SK-N-SH (cell line): Measurements from ENCODE around the gene AZIN2. TPM values are rescaled to one million over a fixed set of nuclear protein-coding genes. Genes with fewer than 3 reads are reported as not detected.

Experiments used
- CTCF ChIA-PET: fragments of 300-600, 350-600 bp; formaldehyde crosslinking; extraction: SDS; loops from one replicate; lab custom pipeline; 2021; lab: Yijun Ruan, JAX
- POLR2A ChIA-PET: fragments of 350-600 bp; sonication (Branson Sonifier 250); formaldehyde crosslinking; extraction: SDS; loops from one replicate; lab custom pipeline; 2020; ENCODE audit warnings: antibody characterized with exemption, inconsistent platforms; lab: Yijun Ruan, JAX
- DNase-seq: peaks from one replicate; pipeline ENCODE4 v3.0.0; 2012
- H2AFZ ChIP-seq: fragments of 200-600 bp; sonication (generic); 2 replicates; pipeline ENCODE4 v1.8.1; 2016; ENCODE audit warnings: antibody characterized with exemption, mild to moderate bottlenecking, low read depth
- H3F3A ChIP-seq: fragments of 200-600 bp; sonication (generic); replicated peaks from 2 replicates; pipeline ENCODE3; 2016; ENCODE audit warnings: antibody characterized with exemption, mild to moderate bottlenecking; ENCODE audit not compliant: insufficient read depth
- H3K27ac ChIP-seq, 2 experiments: fragments of 200-500 bp in 1 of 2; fragments of 200-600 bp in 1 of 2; sonication (Bioruptor generic) in 1 of 2; sonication (generic), shearing (Covaris generic) in 1 of 2; 2 replicates each; pipeline versions ENCODE4 v1.5.1 to v1.6.1; 2014 to 2016; ENCODE audit warnings: low read depth in 2 of 2, inconsistent platforms in 1 of 2, low read length in 1 of 2, mild to moderate bottlenecking in 1 of 2, mixed read lengths in 1 of 2
- H3K27me3 ChIP-seq: fragments of 200-600 bp; sonication (generic), shearing (Covaris generic); 2 replicates; pipeline ENCODE4 v1.6.1; 2016; ENCODE audit warnings: mixed run types; ENCODE audit not compliant: insufficient read depth
- H3K36me3 ChIP-seq, 2 experiments: fragments of 200-500 bp in 1 of 2; fragments of 200-600 bp in 1 of 2; sonication (Bioruptor generic) in 1 of 2; sonication (generic) in 1 of 2; replicated peaks in 1 of 2; 2 replicates each; pipeline versions ENCODE3 to v1.5.1; 2014 to 2016; ENCODE audit warnings: low read length in 1 of 2, mild to moderate bottlenecking in 1 of 2; ENCODE audit not compliant: insufficient read depth in 2 of 2, control insufficient read depth in 1 of 2
- H3K4me1 ChIP-seq, 2 experiments: fragments of 200-500 bp in 1 of 2; fragments of 200-600 bp in 1 of 2; sonication (Bioruptor generic) in 1 of 2; sonication (generic), shearing (Covaris generic) in 1 of 2; 2 replicates each; pipeline versions ENCODE4 v1.5.1 to v1.6.1; 2014 to 2016; ENCODE audit warnings: low read depth in 1 of 2, low read length in 1 of 2, mixed run types in 1 of 2; ENCODE audit not compliant: insufficient read depth in 2 of 2, control insufficient read depth in 1 of 2
- H3K4me2 ChIP-seq: fragments of 200-600 bp; sonication (generic), shearing (Covaris generic); 2 replicates; pipeline ENCODE4 v1.6.1; 2017; ENCODE audit warnings: mixed run types
- H3K4me3 ChIP-seq, 2 experiments: fragments of 200-500 bp in 1 of 2; fragments of 200-600 bp in 1 of 2; sonication (Bioruptor generic) in 1 of 2; sonication (generic), shearing (Covaris generic) in 1 of 2; 2 replicates each; pipeline versions ENCODE4 v1.5.1 to v1.8.1; 2014 to 2016; ENCODE audit warnings: low read depth in 2 of 2, inconsistent platforms in 1 of 2, low read length in 1 of 2, mild to moderate bottlenecking in 1 of 2, mixed read lengths in 1 of 2, moderate library complexity in 1 of 2
- H3K79me2 ChIP-seq: fragments of 200-600 bp; sonication (generic); 2 replicates; pipeline ENCODE4 v1.8.1; 2017; ENCODE audit warnings: mild to moderate bottlenecking; ENCODE audit not compliant: insufficient read depth
- H3K9ac ChIP-seq: fragments of 200-600 bp; sonication (generic); 2 replicates; pipeline ENCODE4 v1.6.1; 2017; ENCODE audit warnings: mixed run types
- H3K9me2 ChIP-seq: fragments of 200-600 bp; sonication (generic); 2 replicates; pipeline ENCODE4 v1.6.1; 2017; ENCODE audit warnings: mixed run types
- H3K9me3 ChIP-seq: fragments of 200-600 bp; sonication (generic); 2 replicates; pipeline ENCODE4 v1.6.1; 2017; ENCODE audit warnings: mixed run types, mild to moderate bottlenecking, moderate library complexity
- H4K20me1 ChIP-seq: fragments of 200-600 bp; sonication (generic); 2 replicates; pipeline ENCODE4 v1.6.1; 2017; ENCODE audit warnings: mild to moderate bottlenecking, mixed run types; ENCODE audit not compliant: insufficient read depth
- CTCF ChIP-seq: fragments of 200-600 bp; sonication (generic); IDR thresholded peaks from 2 replicates; pipeline ENCODE4 v1.6.1; 2017; ENCODE audit warnings: antibody characterized with exemption, mild to moderate bottlenecking, moderate library complexity
- EP300 ChIP-seq, 2 experiments: IDR thresholded peaks; 2 replicates each; pipeline versions ENCODE4 v1.4.0 to v1.6.1; 2012; ENCODE audit warnings: borderline replicate concordance in 1 of 2, low read depth in 1 of 2, low read length in 1 of 2
- FOSL2 ChIP-seq: IDR thresholded peaks from 2 replicates; pipeline ENCODE4 v1.4.0; 2012; ENCODE audit warnings: low read depth, mild to moderate bottlenecking, moderate library complexity, borderline replicate concordance
- FOXM1 ChIP-seq: IDR thresholded peaks from 2 replicates; pipeline ENCODE4 v1.4.0; 2012; ENCODE audit warnings: low read depth, mild to moderate bottlenecking
- NRF1 ChIP-seq: IDR thresholded peaks from 2 replicates; pipeline ENCODE4 v1.6.1; 2012; ENCODE audit warnings: low read depth, mild to moderate bottlenecking, low read length
- PBX3 ChIP-seq: IDR thresholded peaks from 2 replicates; pipeline ENCODE4; 2012
- RAD21 ChIP-seq: IDR thresholded peaks from 2 replicates; pipeline ENCODE4 v1.6.1; 2012; ENCODE audit warnings: mild to moderate bottlenecking, low read length
- RCOR1 ChIP-seq: fragments of 150-350 bp; IDR thresholded peaks from 2 replicates; pipeline ENCODE4 v1.6.1; 2017; ENCODE audit warnings: antibody characterized with exemption, low read length
- RFX5 ChIP-seq: IDR thresholded peaks from 2 replicates; pipeline ENCODE4 v1.6.1; 2012; ENCODE audit warnings: mild to moderate bottlenecking, improper control_type of control experiment, low read length
- SIN3A ChIP-seq: IDR thresholded peaks from 2 replicates; pipeline ENCODE4 v1.6.1; 2012; ENCODE audit warnings: low read depth, mild to moderate bottlenecking, low read length, moderate library complexity, borderline replicate concordance
- TAF1 ChIP-seq: IDR thresholded peaks from 2 replicates; pipeline ENCODE4 v1.6.1; 2012; ENCODE audit warnings: low read depth, mild to moderate bottlenecking, low read length, moderate library complexity, borderline replicate concordance
- ZBTB33 ChIP-seq: IDR thresholded peaks from 2 replicates; pipeline ENCODE4 v1.4.0; 2012; ENCODE audit warnings: low read depth, borderline replicate concordance
- WGBS: methylation state at CpG from one replicate; pipeline ENCODE4 v1.1.6; 2017; ENCODE audit warnings: low lambda C conversion rate; 5-methylcytosine and 5-hydroxymethylcytosine counted together
- polyA plus RNA-seq, 3 experiments: library from polyadenylated mRNA; depleted of rRNA; stranded (reverse); fragments of >200 nt; gene quantifications; 2 replicates each; pipeline ENCODE4 v1.2.3, GENCODE V29; 2012

Gene AZIN2
- polyA plus RNA-seq, 1 of the 3 experiments (the other 2 are of a cell fraction) = 17.8 TPM

- Histone ChIP-seq H3K9ac (no peak overlapping the region), H3F3A (no peaks in the 10 kb centered on the region), H3K27me3 (no peaks in the 10 kb centered on the region), H3K4me2 (no peak overlapping the region), H3K4me3 (no peak overlapping the region)
- WGBS = 89% methylated on average over 7 of the region's 8 CpGs
- CTCF ChIA-PET = interaction anchor here (0.6 to 3.2 kb wide), 11 partner anchors 8 to 334 kb away, joined by 3 to 10 read pairs (median 5); partner anchors contain the start of gene TRIM62
- DNase-seq = peak; percentile 46
- POLR2A ChIA-PET = interaction anchor here (1.6 kb wide), 1 partner anchor 11 kb away, joined by 5 read pairs; no protein-coding TSS in a partner anchor
- peak; percentile 18; the same call in 1 of the 2 replicates for TF ChIP-seq RAD21
- no peak for TF ChIP-seq RCOR1
- no peak for TF ChIP-seq RFX5
- TF ChIP-seq FOSL2 = no peak
- peak; percentile 10; the same call in 1 of the 2 replicates for TF ChIP-seq CTCF
- no peak for TF ChIP-seq EP300 (IDR thresholded peaks at IDR 0.05; ENCODE audit: borderline replicate concordance in 1 of 2, low read depth in 1 of 2, low read length in 1 of 2)
- no peak for TF ChIP-seq NRF1
- no peak for TF ChIP-seq TAF1
- TF ChIP-seq SIN3A = no peak
- no peak for TF ChIP-seq ZBTB33
- TF ChIP-seq PBX3 = no peak
- TF ChIP-seq FOXM1 = no peak
- TF ChIP-seq, all 33 proteins: peak for 2
- H4K20me1 ChIP-seq = no peaks in the 10 kb centered on the region
- no peaks in the 10 kb centered on the region for H3K9me2 ChIP-seq
- peaks cover 0 to 30% of the 10 kb centered on the region in 2 experiments; a peak in 1 of 4 replicates for H3K4me1 ChIP-seq
- no peaks in the 10 kb centered on the region for H3K36me3 ChIP-seq
- H3K79me2 ChIP-seq = no peaks in the 10 kb centered on the region
- no peak overlapping the region for H2AFZ ChIP-seq
- peak overlapping the region in 1 of 2 experiments; percentile 36; a peak in 1 of 4 replicates for H3K27ac ChIP-seq
- no peaks in the 10 kb centered on the region for H3K9me3 ChIP-seq
Measured at GRCh38 chr1:33137800-33138199, 56.8 kb downstream of the AZIN2 start.
